Measurements from ENCODE around the gene ADPGK.

Gene ADPGK

DNA sequence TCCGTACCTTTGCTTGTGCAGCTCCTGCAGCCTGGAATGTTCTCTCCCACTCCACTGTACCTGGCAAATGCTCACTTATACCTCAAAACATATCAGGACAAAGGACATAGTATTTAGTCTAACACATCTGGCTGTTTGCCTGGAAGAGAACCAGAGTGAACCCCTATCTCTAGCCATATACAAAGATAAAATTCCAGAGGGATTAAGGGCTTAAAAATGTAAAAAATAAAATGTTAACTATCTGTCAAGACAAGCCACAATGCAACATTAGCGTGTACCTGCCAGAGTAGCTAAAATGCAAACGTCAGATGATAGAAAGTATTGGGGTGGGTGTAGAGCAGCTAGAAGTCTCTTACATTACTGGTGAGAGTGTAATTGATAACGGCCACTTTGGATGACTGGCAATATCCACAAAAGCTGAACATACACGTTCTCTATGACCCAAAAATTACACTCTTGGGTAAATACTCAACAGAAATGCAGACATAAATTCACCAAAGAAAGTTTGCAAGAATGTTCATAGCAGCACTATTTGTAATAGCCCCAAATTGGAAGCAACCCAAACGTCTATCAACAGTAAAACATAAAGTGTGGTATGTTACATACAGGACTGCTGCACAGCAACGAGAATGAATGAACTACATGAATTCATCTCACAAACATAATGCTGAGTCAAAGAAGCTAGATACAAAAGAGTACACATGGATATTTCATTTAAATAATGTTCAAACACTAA, 18.2 kb upstream of the ADPGK start:
- Histone ChIP-seq H3K9me3 (ENCODE audit: control insufficient read depth, low read depth, low read length) (no peaks in the 10 kb centered on the region), H3K9ac (ENCODE audit: low read length) (no peak overlapping the region), H3K4me3 (ENCODE audit: low read length) (no peak overlapping the region), H3K36me3 (ENCODE audit: control insufficient read depth, low read depth, low read length) (no peaks in the 10 kb centered on the region), H3K27ac (ENCODE audit: low read length) (no peak overlapping the region), H3K27me3 (ENCODE audit: control insufficient read depth, insufficient read depth, low read length) (no peaks in the 10 kb centered on the region), H3K4me1 (ENCODE audit: control insufficient read depth, low read depth, low read length) (no peaks in the 10 kb centered on the region)

DNA sequence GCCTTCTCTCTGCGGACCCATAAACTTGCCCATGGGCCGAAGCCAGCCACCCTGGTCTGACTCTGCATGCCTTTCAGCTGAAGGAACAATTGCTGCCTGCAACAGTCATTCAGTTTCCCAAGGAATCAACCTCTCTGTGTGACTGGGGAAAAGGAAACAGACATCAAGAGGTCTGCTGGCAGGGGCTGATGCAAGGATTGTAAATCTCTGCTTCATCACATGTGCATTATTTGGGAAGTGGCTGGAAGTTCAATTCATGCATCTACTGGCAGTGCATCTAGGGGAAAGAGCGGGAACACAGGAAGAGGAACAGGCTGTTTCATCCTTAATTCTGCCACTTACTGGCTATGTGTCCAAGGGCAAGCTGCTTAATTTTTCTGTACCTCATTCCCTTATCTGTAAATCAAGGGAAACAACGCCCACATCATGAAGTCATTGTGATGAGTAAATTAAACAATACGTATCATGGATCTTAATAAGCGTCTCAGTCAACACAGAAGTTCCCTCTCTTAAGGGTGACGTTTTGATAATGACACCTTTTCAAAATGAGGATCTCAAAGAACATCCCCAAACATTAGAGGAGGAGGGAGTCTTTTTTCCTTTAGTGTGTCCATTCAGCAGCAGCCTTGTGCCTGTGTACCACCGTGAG, 17.4 kb upstream of the ADPGK start:
- H3K27me3 ChIP-seq (ENCODE audit: control insufficient read depth, insufficient read depth, low read length) = peaks cover 7% of the 10 kb centered on the region
- no peak overlapping the region for H3K9ac ChIP-seq (ENCODE audit: low read length)
- no peak overlapping the region for H3K27ac ChIP-seq (ENCODE audit: low read length)
- H3K4me1 ChIP-seq (ENCODE audit: control insufficient read depth, low read depth, low read length) = no peaks in the 10 kb centered on the region
- H3K9me3 ChIP-seq (ENCODE audit: control insufficient read depth, low read depth, low read length) = no peaks in the 10 kb centered on the region
- H3K36me3 ChIP-seq (ENCODE audit: control insufficient read depth, low read depth, low read length) = no peaks in the 10 kb centered on the region
- no peak overlapping the region for H3K4me3 ChIP-seq (ENCODE audit: low read length)

DNA sequence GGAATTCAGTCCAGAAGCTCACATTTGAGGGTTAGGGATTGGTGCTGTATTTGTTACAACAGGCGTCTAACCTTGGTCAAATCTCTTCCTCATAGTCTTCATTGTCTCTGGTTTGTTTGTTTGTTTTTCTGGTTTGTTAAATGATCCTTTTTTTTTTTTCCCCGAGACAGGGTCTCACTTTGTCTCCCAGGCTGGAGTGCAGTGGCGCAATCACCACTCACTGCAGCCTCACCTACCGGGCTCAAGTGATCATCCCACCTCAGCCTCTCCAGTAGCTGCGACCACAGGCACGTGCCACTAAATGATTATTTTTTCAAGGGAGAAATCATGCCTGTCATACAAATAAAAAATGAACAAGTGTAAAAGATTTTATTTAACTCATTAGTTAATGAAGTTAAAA, 14.3 kb upstream of the ADPGK start:
- no peaks in the 10 kb centered on the region for H3K4me1 ChIP-seq (ENCODE audit: control insufficient read depth, low read depth, low read length)
- no peaks in the 10 kb centered on the region for H3K36me3 ChIP-seq (ENCODE audit: control insufficient read depth, low read depth, low read length)
- no peak overlapping the region for H3K9ac ChIP-seq (ENCODE audit: low read length)
- H3K9me3 ChIP-seq (ENCODE audit: control insufficient read depth, low read depth, low read length) = no peaks in the 10 kb centered on the region
- H3K27ac ChIP-seq (ENCODE audit: low read length) = no peak overlapping the region
- peaks cover 10% of the 10 kb centered on the region for H3K27me3 ChIP-seq (ENCODE audit: control insufficient read depth, insufficient read depth, low read length)
- no peak overlapping the region for H3K4me3 ChIP-seq (ENCODE audit: low read length)

DNA sequence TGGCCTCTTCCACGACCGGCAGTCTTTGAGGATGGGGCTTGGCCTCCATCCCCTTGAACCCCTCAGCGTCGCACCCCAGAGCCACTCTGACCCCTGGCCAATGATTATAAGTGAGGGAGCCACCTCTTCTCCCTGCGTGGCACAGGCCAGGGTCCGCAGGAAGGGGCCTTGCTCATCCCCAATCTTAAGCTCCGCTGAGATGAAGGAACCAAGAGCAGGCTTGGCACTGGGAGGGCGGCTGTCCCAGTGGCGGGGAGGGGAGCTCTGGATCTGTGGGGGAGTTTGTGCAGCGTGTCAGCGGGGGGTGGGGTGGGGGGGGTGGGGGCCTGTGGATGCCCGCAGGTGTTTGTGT, 13.8 kb upstream of the ADPGK start:
- Histone ChIP-seq H3K27me3 (ENCODE audit: control insufficient read depth, insufficient read depth, low read length) (peaks cover 10% of the 10 kb centered on the region), H3K9ac (ENCODE audit: low read length) (no peak overlapping the region), H3K9me3 (ENCODE audit: control insufficient read depth, low read depth, low read length) (no peaks in the 10 kb centered on the region), H3K27ac (ENCODE audit: low read length) (no peak overlapping the region), H3K4me1 (ENCODE audit: control insufficient read depth, low read depth, low read length) (no peaks in the 10 kb centered on the region), H3K4me3 (ENCODE audit: low read length) (peak overlapping the region; percentile 63), H3K36me3 (ENCODE audit: control insufficient read depth, low read depth, low read length) (no peaks in the 10 kb centered on the region)

DNA sequence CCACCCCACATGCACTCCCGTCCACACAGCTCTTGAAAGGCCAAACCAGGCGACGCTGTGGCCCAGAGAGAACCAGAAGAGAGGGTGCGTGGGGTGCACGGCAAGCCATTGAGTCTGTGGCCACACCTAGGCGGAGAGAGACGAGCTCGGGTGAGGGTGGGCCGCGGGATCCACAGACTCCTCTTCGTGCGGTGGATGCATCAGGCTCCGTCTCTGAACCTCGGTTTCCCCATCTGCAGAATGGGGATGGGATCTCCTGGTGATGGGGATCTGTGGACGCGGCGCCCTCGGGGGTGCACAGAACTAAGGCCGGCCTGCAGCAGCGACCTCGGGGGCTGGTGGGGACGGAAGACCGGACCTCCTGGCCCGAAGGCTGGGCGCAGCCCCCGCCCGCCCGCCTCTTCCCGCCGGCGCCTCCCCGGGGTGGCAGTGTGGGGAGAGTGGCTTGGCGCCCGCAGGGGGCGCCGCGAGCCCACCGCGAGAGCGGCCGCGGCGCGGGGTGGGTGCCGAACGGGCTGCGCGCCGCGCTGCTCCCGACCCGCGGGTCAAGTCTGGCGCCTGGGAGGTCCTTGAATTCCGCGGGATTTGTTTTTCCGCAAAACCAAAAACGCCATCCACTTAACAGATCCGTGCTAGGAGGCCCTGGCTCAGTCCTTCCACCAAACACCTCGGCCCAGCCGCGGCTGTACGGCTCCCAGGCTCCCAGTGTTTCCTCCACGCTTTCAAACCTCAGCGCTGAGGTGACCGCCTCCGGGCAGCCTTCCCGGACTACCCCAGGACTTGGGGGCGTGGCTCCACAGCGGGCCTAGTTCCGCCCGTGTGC, 13.2 kb upstream of the ADPGK start:
- no peaks in the 10 kb centered on the region for H3K36me3 ChIP-seq (ENCODE audit: control insufficient read depth, low read depth, low read length)
- peaks cover 10% of the 10 kb centered on the region for H3K27me3 ChIP-seq (ENCODE audit: control insufficient read depth, insufficient read depth, low read length)
- peak overlapping the region; percentile 63 for H3K4me3 ChIP-seq (ENCODE audit: low read length)
- H3K9me3 ChIP-seq (ENCODE audit: control insufficient read depth, low read depth, low read length) = no peaks in the 10 kb centered on the region
- H3K4me1 ChIP-seq (ENCODE audit: control insufficient read depth, low read depth, low read length) = no peaks in the 10 kb centered on the region
- no peak overlapping the region for H3K27ac ChIP-seq (ENCODE audit: low read length)
- no peak overlapping the region for H3K9ac ChIP-seq (ENCODE audit: low read length)

DNA sequence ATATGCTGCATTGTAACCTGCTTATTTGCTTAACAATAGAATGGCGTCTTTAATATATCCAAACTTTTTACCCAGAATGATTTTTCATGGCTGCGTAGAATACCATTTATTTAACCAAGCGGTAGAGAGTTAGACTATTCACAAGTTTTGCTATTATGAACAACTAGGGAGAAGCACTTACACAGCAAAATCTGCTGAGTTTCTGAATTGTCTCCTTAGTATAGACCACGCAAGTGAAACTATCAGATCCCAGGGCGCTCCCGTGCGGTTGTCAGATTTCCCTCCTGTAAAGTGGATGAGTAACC, 12.6 kb upstream of the ADPGK start:
- Histone ChIP-seq H3K36me3 (ENCODE audit: control insufficient read depth, low read depth, low read length) (no peaks in the 10 kb centered on the region), H3K27me3 (ENCODE audit: control insufficient read depth, insufficient read depth, low read length) (peaks cover 10% of the 10 kb centered on the region), H3K9ac (ENCODE audit: low read length) (no peak overlapping the region), H3K9me3 (ENCODE audit: control insufficient read depth, low read depth, low read length) (no peaks in the 10 kb centered on the region), H3K27ac (ENCODE audit: low read length) (no peak overlapping the region), H3K4me1 (ENCODE audit: control insufficient read depth, low read depth, low read length) (no peaks in the 10 kb centered on the region), H3K4me3 (ENCODE audit: low read length) (peak overlapping the region; percentile 63)

DNA sequence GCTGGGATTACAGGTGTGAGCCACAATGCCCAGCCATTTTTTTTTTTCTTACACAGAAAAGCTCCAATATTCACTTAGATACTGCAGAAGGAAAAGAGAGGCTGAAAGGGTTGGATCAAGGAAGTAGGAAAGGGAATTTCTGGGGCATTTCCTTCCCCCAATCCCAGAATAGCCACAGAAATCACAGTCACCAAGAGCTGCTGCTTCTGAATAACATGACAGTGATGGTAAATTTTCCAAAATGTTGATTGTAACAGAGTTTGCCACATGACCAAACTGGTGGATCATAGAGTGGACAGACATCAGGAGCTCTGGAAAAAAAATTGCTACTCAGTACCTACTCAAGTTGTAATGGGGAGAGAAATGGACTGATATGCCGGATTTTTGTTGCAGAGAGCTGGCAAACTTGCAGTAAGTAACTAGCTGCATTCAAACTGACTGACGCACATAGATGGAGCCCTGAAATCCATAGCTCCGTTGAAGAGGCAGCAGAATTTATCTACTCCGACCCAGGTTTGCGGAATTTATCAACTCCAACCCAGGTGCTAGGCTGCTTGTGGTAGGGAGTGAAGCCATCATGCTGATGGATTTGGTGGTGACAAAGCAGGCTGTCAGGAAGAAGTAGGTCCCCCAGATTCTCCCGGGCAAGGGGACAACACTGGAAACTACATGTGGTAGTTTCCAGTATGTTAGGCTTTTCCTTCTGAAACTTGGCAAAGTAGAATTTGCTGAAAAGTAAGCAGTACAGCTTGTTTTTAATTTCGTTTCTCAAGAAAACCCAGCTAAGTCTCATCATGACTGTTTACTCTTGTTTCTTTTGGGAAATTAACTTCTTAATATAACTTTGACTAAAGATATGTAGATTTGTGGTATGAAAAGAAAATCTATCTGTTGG, 10.5 kb upstream of the ADPGK start:
- no peaks in the 10 kb centered on the region for H3K36me3 ChIP-seq (ENCODE audit: control insufficient read depth, low read depth, low read length)
- H3K4me1 ChIP-seq (ENCODE audit: control insufficient read depth, low read depth, low read length) = no peaks in the 10 kb centered on the region
- no peak overlapping the region for H3K27ac ChIP-seq (ENCODE audit: low read length)
- no peak overlapping the region for H3K4me3 ChIP-seq (ENCODE audit: low read length)
- no peaks in the 10 kb centered on the region for H3K9me3 ChIP-seq (ENCODE audit: control insufficient read depth, low read depth, low read length)
- H3K27me3 ChIP-seq (ENCODE audit: control insufficient read depth, insufficient read depth, low read length) = peaks cover 10% of the 10 kb centered on the region
- H3K9ac ChIP-seq (ENCODE audit: low read length) = no peak overlapping the region

DNA sequence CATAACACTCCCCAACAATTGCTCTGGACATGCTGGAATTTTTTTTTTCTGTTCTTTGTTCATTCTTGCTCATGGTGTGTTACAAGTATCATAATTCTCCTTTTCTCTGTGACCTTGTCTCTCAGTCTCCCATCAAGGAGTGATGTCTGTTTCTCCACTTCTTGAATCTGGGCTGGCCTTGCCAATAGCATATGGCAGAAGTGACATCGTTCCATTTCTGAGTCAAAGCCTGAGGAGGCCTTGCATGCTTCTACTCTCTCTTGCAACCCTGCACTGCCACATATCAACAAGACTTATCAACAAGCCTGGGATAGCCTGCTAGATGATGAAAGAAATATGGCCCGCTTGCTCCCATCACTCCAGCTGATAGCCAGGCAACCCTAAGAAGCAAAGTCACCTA, 8.9 kb upstream of the ADPGK start:
- Histone ChIP-seq H3K9me3 (ENCODE audit: control insufficient read depth, low read depth, low read length) (no peaks in the 10 kb centered on the region), H3K9ac (ENCODE audit: low read length) (no peak overlapping the region), H3K4me3 (ENCODE audit: low read length) (no peak overlapping the region), H3K36me3 (ENCODE audit: control insufficient read depth, low read depth, low read length) (no peaks in the 10 kb centered on the region), H3K4me1 (ENCODE audit: control insufficient read depth, low read depth, low read length) (no peaks in the 10 kb centered on the region), H3K27me3 (ENCODE audit: control insufficient read depth, insufficient read depth, low read length) (peaks cover 10% of the 10 kb centered on the region), H3K27ac (ENCODE audit: low read length) (no peak overlapping the region)

DNA sequence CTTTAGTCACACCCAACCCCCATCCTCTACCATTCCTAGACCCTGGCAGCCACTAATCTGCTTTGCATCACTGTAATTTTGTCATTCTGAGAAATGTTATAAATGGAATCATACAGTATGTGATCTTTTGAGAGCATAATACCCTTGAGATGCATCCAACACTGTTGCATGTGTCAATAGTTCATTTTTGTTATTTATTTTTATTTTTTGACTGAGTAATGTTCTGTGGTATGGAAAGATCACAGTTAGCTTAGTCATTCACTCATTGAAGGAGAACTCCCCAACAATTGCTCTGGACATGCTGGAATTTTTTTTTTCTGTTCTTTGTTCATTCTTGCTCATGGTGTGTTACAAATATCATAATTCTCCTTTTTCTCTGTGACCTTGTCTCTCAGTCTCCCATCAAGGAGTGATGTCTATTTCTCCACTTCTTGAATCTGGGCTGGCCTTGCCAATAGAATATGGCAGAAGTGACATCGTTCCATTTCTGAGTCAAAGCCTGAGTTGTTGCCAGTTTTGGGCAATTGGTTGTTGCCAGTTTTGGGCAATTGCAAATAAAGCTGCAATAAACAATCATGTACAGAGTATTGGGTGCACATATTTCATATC, 6.8 kb upstream of the ADPGK start:
- no peaks in the 10 kb centered on the region for H3K36me3 ChIP-seq (ENCODE audit: control insufficient read depth, low read depth, low read length)
- no peak overlapping the region for H3K9ac ChIP-seq (ENCODE audit: low read length)
- H3K4me1 ChIP-seq (ENCODE audit: control insufficient read depth, low read depth, low read length) = no peaks in the 10 kb centered on the region
- H3K4me3 ChIP-seq (ENCODE audit: low read length) = no peak overlapping the region
- H3K27me3 ChIP-seq (ENCODE audit: control insufficient read depth, insufficient read depth, low read length) = no peaks in the 10 kb centered on the region
- no peaks in the 10 kb centered on the region for H3K9me3 ChIP-seq (ENCODE audit: control insufficient read depth, low read depth, low read length)
- no peak overlapping the region for H3K27ac ChIP-seq (ENCODE audit: low read length)

DNA sequence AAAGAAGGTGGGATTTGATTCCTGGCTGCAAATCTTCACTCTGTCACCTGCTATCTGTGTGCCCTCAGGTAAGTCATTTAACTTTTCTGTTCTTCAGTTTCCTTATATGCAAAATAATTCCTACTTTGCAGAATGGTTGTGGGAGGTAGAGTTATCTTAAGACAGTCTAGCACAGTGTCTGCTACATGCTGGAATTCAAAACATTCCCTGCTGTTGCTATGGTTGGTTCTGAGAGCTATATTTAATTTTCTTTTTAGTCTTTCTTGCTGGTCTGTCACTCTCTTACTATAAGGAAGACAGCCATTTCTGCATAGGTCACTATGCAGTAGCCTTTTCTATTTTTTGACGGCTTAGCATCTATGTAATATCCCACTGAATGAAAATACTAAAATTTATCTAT, 4.0 kb upstream of the ADPGK start:
- Histone ChIP-seq H3K9ac (ENCODE audit: low read length) (no peak overlapping the region), H3K9me3 (ENCODE audit: control insufficient read depth, low read depth, low read length) (no peaks in the 10 kb centered on the region), H3K27me3 (ENCODE audit: control insufficient read depth, insufficient read depth, low read length) (no peaks in the 10 kb centered on the region), H3K27ac (ENCODE audit: low read length) (no peak overlapping the region), H3K36me3 (ENCODE audit: control insufficient read depth, low read depth, low read length) (no peaks in the 10 kb centered on the region), H3K4me1 (ENCODE audit: control insufficient read depth, low read depth, low read length) (no peaks in the 10 kb centered on the region), H3K4me3 (ENCODE audit: low read length) (no peak overlapping the region)

Data from iPS-18a (cell line).